H9 (cell line): ENCODE data around the gene DCUN1D4. TPM values are rescaled to one million over a fixed set of nuclear protein-coding genes. Genes with fewer than 3 reads are reported as not detected.

ENCODE experiments used
- DNase-seq: peaks from one replicate; pipeline ENCODE4 v3.0.0-alpha.2; 2017
- H2AFZ ChIP-seq: one replicate; pipeline ENCODE4 v1.6.1; 2013; ENCODE audit warnings: mild to moderate bottlenecking, low read length, control low read depth, moderate library complexity
- H2AK5ac ChIP-seq: 2 replicates; pipeline ENCODE4 v1.6.1; 2013; ENCODE audit warnings: low read length, control low read depth, mixed read lengths; ENCODE audit not compliant: insufficient read length
- H2BK120ac ChIP-seq: one replicate; pipeline ENCODE4 v1.6.1; 2013; ENCODE audit warnings: low read depth, mild to moderate bottlenecking, low read length, control low read depth, inconsistent platforms; ENCODE audit not compliant: poor library complexity, severe bottlenecking
- H2BK12ac ChIP-seq: 2 replicates; pipeline ENCODE4 v1.6.1; 2013; ENCODE audit warnings: low read length, control low read depth, mixed read lengths, low read depth; ENCODE audit not compliant: insufficient read length
- H2BK15ac ChIP-seq: 2 replicates; pipeline ENCODE4 v1.6.1; 2013; ENCODE audit warnings: low read depth, low read length, control low read depth
- H2BK20ac ChIP-seq: one replicate; pipeline ENCODE4 v1.6.1; 2013; ENCODE audit warnings: low read depth, mild to moderate bottlenecking, low read length, control low read depth, inconsistent platforms; ENCODE audit not compliant: poor library complexity, severe bottlenecking
- H2BK5ac ChIP-seq: 2 replicates; pipeline ENCODE4 v1.6.1; 2013; ENCODE audit warnings: low read length, control low read depth, mixed read lengths; ENCODE audit not compliant: insufficient read length
- H3K14ac ChIP-seq: 2 replicates; pipeline ENCODE4 v1.6.1; 2013; ENCODE audit warnings: low read length, control low read depth; ENCODE audit not compliant: insufficient read depth
- H3K18ac ChIP-seq: 2 replicates; pipeline ENCODE4 v1.6.1; 2013; ENCODE audit warnings: low read depth, mild to moderate bottlenecking, mixed read lengths, low read length, control low read depth; ENCODE audit not compliant: insufficient read length
- H3K23ac ChIP-seq: 2 replicates; pipeline ENCODE4 v1.6.1; 2013; ENCODE audit warnings: low read length, control low read depth, mixed read lengths, low read depth; ENCODE audit not compliant: insufficient read length
- H3K23me2 ChIP-seq: 2 replicates; pipeline ENCODE4 v1.6.1; 2013; ENCODE audit warnings: low read depth, mild to moderate bottlenecking, mixed read lengths, low read length, control low read depth; ENCODE audit not compliant: insufficient read length, poor library complexity, severe bottlenecking
- H3K27ac ChIP-seq: 2 replicates; pipeline ENCODE4 v1.5.1; 2013; ENCODE audit warnings: low read length, control low read depth, mixed read lengths, low read depth; ENCODE audit not compliant: insufficient read length
- H3K27me3 ChIP-seq: 2 replicates; pipeline ENCODE4 v1.6.1; 2013; ENCODE audit warnings: low read length, control low read depth, inconsistent platforms; ENCODE audit not compliant: insufficient read depth
- H3K4ac ChIP-seq: 2 replicates; pipeline ENCODE4 v1.6.1; 2013; ENCODE audit warnings: low read depth, mild to moderate bottlenecking, control low read depth, inconsistent platforms, low read length, moderate library complexity
- H3K4me1 ChIP-seq: 2 replicates; pipeline ENCODE4 v1.6.1; 2013; ENCODE audit warnings: low read length, control low read depth, inconsistent platforms; ENCODE audit not compliant: insufficient read depth
- H3K4me2 ChIP-seq: 2 replicates; pipeline ENCODE4 v1.6.1; 2013; ENCODE audit warnings: low read length, control low read depth, mixed read lengths; ENCODE audit not compliant: insufficient read length, insufficient read depth
- H3K56ac ChIP-seq: 2 replicates; pipeline ENCODE4 v1.6.1; 2013; ENCODE audit warnings: low read depth, mild to moderate bottlenecking, mixed read lengths, low read length, control low read depth; ENCODE audit not compliant: insufficient read length
- H3K79me1 ChIP-seq: 2 replicates; pipeline ENCODE4 v1.6.1; 2013; ENCODE audit warnings: low read depth, mild to moderate bottlenecking, moderate library complexity, low read length, control low read depth, inconsistent platforms; ENCODE audit not compliant: insufficient read depth, poor library complexity, severe bottlenecking
- H3K79me2 ChIP-seq: 2 replicates; pipeline ENCODE4 v1.6.1; 2013; ENCODE audit warnings: low read length, control low read depth, inconsistent platforms; ENCODE audit not compliant: insufficient read depth
- H3K9ac ChIP-seq: 2 replicates; pipeline ENCODE4 v1.6.1; 2013; ENCODE audit warnings: low read length, control low read depth, mixed read lengths; ENCODE audit not compliant: insufficient read length; ENCODE audit errors: extremely low read depth
- H3K9me3 ChIP-seq: one replicate; pipeline ENCODE4 v1.6.1; 2013; ENCODE audit warnings: low read depth, low read length, inconsistent platforms; ENCODE audit not compliant: control insufficient read depth
- H3T11ph ChIP-seq: one replicate; pipeline ENCODE4 v1.6.1; 2013; ENCODE audit warnings: mild to moderate bottlenecking, low read length, control low read depth, inconsistent platforms
- H4K20me1 ChIP-seq: one replicate; pipeline ENCODE4 v1.6.1; 2013; ENCODE audit not compliant: control insufficient read depth, insufficient read length, insufficient read depth
- H4K5ac ChIP-seq: 2 replicates; pipeline ENCODE4 v1.6.1; 2013; ENCODE audit warnings: low read depth, mild to moderate bottlenecking, mixed read lengths, low read length, control low read depth; ENCODE audit not compliant: insufficient read length
- H4K8ac ChIP-seq: replicated peaks from 2 replicates; pipeline ENCODE4 v1.6.1; 2013; ENCODE audit warnings: low read length, control low read depth, mixed read lengths, low read depth; ENCODE audit not compliant: insufficient read length
- H4K91ac ChIP-seq: 2 replicates; pipeline ENCODE4 v1.6.1; 2013; ENCODE audit warnings: low read depth, mild to moderate bottlenecking, moderate library complexity, mixed read lengths, low read length, control low read depth; ENCODE audit not compliant: insufficient read length
- H3K27ac Mint-ChIP-seq, 3 experiments: 2 replicates in 2 of 3; 3 replicates in 1 of 3; pipeline ENCODE4 v1.8.0; 2020 to 2021; ENCODE audit warnings: mixed read lengths in 3 of 3, mild to moderate bottlenecking in 1 of 3, moderate library complexity in 1 of 3
- H3K27me3 Mint-ChIP-seq: 2 replicates; pipeline ENCODE4 v1.8.0; 2021; ENCODE audit warnings: low read depth, mild to moderate bottlenecking, moderate library complexity, mixed read lengths
- H3K36me3 Mint-ChIP-seq, 3 experiments: 2 replicates in 2 of 3; 3 replicates in 1 of 3; pipeline ENCODE4 v1.8.0; 2020 to 2021; ENCODE audit warnings: low read depth in 3 of 3, mixed read lengths in 3 of 3; ENCODE audit not compliant: insufficient read depth in 1 of 3
- H3K4me1 Mint-ChIP-seq, 2 experiments: 2 replicates each; pipeline ENCODE4 v1.8.0; 2020; ENCODE audit warnings: mixed read lengths in 2 of 2
- H3K4me3 Mint-ChIP-seq, 2 experiments: 2 replicates in 1 of 2; 3 replicates in 1 of 2; pipeline ENCODE4 v1.8.0; 2020 to 2021; ENCODE audit warnings: mild to moderate bottlenecking in 2 of 2, mixed read lengths in 2 of 2, moderate library complexity in 1 of 2
- H3K9me3 Mint-ChIP-seq, 2 experiments: 2 replicates in 1 of 2; 3 replicates in 1 of 2; pipeline ENCODE4 v1.8.0; 2020; ENCODE audit warnings: mild to moderate bottlenecking in 2 of 2, mixed read lengths in 2 of 2, moderate library complexity in 1 of 2
- CTCF ChIP-seq: fragments of 200-600 bp; sonication (generic); conservative IDR thresholded peaks from 3 replicates; pipeline ENCODE4 v1.8.0; 2021; ENCODE audit warnings: antibody characterized with exemption, mild to moderate bottlenecking
- WGBS: extraction: QIAGEN DNeasy Blood & Tissue Kit; methylation state at CpG from one replicate; pipeline ENCODE4 v1.1.7; 2013; ENCODE audit warnings: missing lambda C conversion rate, low lambda C conversion rate, mixed read lengths; ENCODE audit not compliant: insufficient read length; ENCODE audit errors: extremely low coverage; 5-methylcytosine and 5-hydroxymethylcytosine counted together
- total RNA-seq: library from RNA; stranded (reverse); gene quantifications from 2 replicates; pipeline ENCODE4 v1.2.1, GENCODE V29; 2021

Gene DCUN1D4
- total RNA-seq, 1 experiment from 2014 or later = 46.7 TPM

GRCh38 chr4:51958199-51958968 is 115.4 kb downstream of the DCUN1D4 start:
- H3K4ac ChIP-seq = no peak overlapping the region
- Mint-ChIP-seq H3K9me3 (peaks cover 8 to 80% of the 10 kb centered on the region in 2 experiments), H3K27ac (no peak overlapping the region), H3K4me3 (no peak overlapping the region), H3K27me3 (peaks cover 30% of the 10 kb centered on the region), H3K36me3 (peaks cover 0 to 2% (median 0%) of the 10 kb centered on the region in 3 experiments; a peak in 1 of 7 replicates), H3K4me1 (peaks cover 0 to 16% of the 10 kb centered on the region in 2 experiments; a peak in 2 of 4 replicates)
- H3K23ac ChIP-seq = no peak overlapping the region
- H2BK20ac ChIP-seq = no peak overlapping the region
- H2BK120ac ChIP-seq = no peak overlapping the region
- no peaks in the 10 kb centered on the region for H3K79me2 ChIP-seq
- TF ChIP-seq CTCF = no peak
- no peaks in the 10 kb centered on the region for H3K23me2 ChIP-seq
- H2BK5ac ChIP-seq = no peak overlapping the region
- H4K91ac ChIP-seq = no peak overlapping the region
- H2AFZ ChIP-seq = no peak overlapping the region
- H2BK12ac ChIP-seq = no peak overlapping the region
- H4K5ac ChIP-seq = no peak overlapping the region
- DNase-seq = no peak
- peaks cover 4% of the 10 kb centered on the region for H3K9me3 ChIP-seq
- H3K27ac ChIP-seq = no peak overlapping the region
- H3K4me2 ChIP-seq = no peak overlapping the region
- H3K27me3 ChIP-seq = no peaks in the 10 kb centered on the region
- no peak overlapping the region for H4K8ac ChIP-seq
- WGBS = no CpG with 5 or more reads among the region's 2 CpGs
- H3K9ac ChIP-seq = no peak overlapping the region
- no peaks in the 10 kb centered on the region for H3K79me1 ChIP-seq
- H3T11ph ChIP-seq = no peak overlapping the region
- no peaks in the 10 kb centered on the region for H4K20me1 ChIP-seq
- H2BK15ac ChIP-seq = no peak overlapping the region
- no peak overlapping the region for H2AK5ac ChIP-seq
- no peak overlapping the region for H3K18ac ChIP-seq
- no peaks in the 10 kb centered on the region for H3K4me1 ChIP-seq
- no peak overlapping the region for H3K56ac ChIP-seq
- H3K14ac ChIP-seq = no peak overlapping the region
